Neutrophil (primary cell): ENCODE measurements around the gene COL4A4.

Experiments
- H3K27ac ChIP-seq: fragments of 200-600 bp; sonication (generic); 2 replicates; pipeline ENCODE4 v1.5.1; 2016; ENCODE audit warnings: mild to moderate bottlenecking, moderate library complexity
- H3K27me3 ChIP-seq: fragments of 200-600 bp; sonication (generic); 2 replicates; pipeline ENCODE4 v1.6.0; 2016; ENCODE audit warnings: mild to moderate bottlenecking
- H3K36me3 ChIP-seq: fragments of 200-600 bp; sonication (generic); 2 replicates; pipeline ENCODE4 v1.5.1; 2017
- H3K4me1 ChIP-seq, 2 experiments: fragments of 200-600 bp in 1 of 2; sonication (generic) in 1 of 2; 1 replicate in 1 of 2; 2 replicates in 1 of 2; pipeline versions ENCODE4 v1.5.1 to v1.6.1; 2013 to 2016; ENCODE audit warnings: low read depth in 1 of 2, low read length in 1 of 2, mild to moderate bottlenecking in 1 of 2, moderate library complexity in 1 of 2; ENCODE audit not compliant: control insufficient read depth in 1 of 2, insufficient read depth in 1 of 2
- H3K4me3 ChIP-seq, 2 experiments: fragments of 200-600 bp in 1 of 2; sonication (generic) in 1 of 2; 1 replicate in 1 of 2; 2 replicates in 1 of 2; pipeline ENCODE4 v1.5.1; 2013 to 2016; ENCODE audit warnings: low read depth in 1 of 2, low read length in 1 of 2, mild to moderate bottlenecking in 1 of 2, moderate library complexity in 1 of 2
- H3K9me3 ChIP-seq: fragments of 200-600 bp; sonication (generic); 2 replicates; pipeline ENCODE4 v1.5.1; 2016
- CTCF ChIP-seq: fragments of 200-600 bp; sonication (generic); IDR thresholded peaks from 2 replicates; pipeline ENCODE4 v1.5.1; 2016; ENCODE audit warnings: antibody characterized with exemption

COL4A4 gene

DNA sequence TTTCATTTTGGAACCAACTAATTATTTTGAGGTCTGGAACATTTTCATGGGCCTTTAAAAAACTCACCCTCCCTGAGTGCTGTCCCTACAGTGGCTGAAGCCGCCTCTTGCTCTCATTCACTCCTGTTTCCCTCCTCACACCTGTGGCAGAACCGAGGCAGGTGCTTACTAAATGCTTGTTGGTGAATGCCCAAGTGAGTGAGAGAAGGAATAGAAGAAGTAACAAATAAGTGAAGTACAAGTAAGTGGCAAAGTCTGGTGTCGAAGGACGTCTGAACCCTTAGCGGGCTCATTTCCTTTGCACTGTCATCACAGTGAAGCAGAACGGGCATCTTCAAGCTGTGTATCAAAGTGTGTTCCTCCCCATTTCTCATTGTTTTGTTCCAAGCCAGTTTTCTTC is 192.9 kb downstream of the COL4A4 start:
- TF ChIP-seq CTCF: no peak
- H3K4me1 ChIP-seq: no peaks in the 10 kb centered on the region
- H3K27me3 ChIP-seq: no peaks in the 10 kb centered on the region
- H3K4me3 ChIP-seq: no peak overlapping the region
- no peak overlapping the region for H3K27ac ChIP-seq
- H3K9me3 ChIP-seq: no peaks in the 10 kb centered on the region
- H3K36me3 ChIP-seq: no peaks in the 10 kb centered on the region

- H3K4me1 ChIP-seq: no peaks in the 10 kb centered on the region
- H3K36me3 ChIP-seq: no peaks in the 10 kb centered on the region
- H3K4me3 ChIP-seq: no peak overlapping the region
- no peak overlapping the region for H3K27ac ChIP-seq
- no peaks in the 10 kb centered on the region for H3K27me3 ChIP-seq
- TF ChIP-seq CTCF: no peak
- H3K9me3 ChIP-seq: no peaks in the 10 kb centered on the region
Observed at GRCh38 chr2:226970362-226970761, 193.6 kb downstream of the COL4A4 start.

DNA sequence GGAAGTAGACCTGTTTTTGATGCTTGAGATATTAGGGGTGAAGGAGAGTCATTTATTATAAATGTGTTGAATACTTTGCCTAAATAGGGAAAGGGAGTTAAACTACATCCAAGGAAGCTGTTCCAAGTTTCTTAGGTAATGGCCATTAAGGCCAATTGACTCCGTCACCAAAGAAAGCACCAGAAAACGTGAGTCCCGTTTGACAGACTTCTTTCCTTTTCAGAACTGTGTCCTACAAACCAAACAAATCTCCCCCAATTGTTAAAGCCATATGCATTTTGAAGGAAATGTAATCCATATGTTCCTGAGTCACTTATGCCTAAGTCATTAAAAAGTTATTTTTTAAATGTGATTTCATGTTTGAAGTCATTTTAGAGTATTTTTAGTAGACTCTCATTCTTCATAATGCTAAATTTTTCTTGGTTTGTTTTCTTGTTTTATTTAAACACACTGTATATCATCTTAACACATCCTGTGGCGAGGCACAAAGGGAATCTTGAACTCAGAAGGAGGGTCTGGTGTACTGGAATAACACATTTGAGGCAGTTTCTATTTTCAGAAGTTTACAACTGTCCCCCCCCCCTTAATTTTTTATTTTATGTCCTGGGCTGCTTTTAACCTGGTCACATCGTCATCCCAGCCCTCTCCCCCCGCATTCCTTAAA is 194.5 kb downstream of the COL4A4 start:
- Histone ChIP-seq H3K9me3 (no peaks in the 10 kb centered on the region), H3K27me3 (no peaks in the 10 kb centered on the region), H3K36me3 (no peaks in the 10 kb centered on the region), H3K4me3 (no peak overlapping the region), H3K27ac (no peak overlapping the region), H3K4me1 (no peaks in the 10 kb centered on the region)
- no peak for TF ChIP-seq CTCF

DNA sequence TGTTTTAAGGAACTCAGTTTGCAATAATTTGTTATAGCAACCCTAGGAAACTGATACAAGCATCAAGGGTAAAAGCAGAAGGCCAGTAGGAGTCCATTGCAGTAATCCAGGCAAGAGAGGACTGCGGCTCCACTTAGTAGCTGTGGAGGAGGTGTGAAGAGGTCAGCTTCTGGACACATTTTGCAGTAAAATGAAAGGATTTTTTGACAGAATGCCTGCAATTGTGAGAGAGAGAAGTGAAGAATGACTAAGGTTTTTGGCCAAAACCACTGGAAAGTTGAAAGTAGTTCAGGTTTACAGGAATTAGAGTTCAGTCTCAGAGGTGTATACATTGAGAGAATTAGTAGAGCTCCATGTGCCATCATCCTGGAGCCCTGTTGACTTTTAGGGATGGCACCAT is 198.6 kb downstream of the COL4A4 start:
- Histone ChIP-seq H3K9me3 (no peaks in the 10 kb centered on the region), H3K4me3 (no peak overlapping the region), H3K27me3 (no peaks in the 10 kb centered on the region), H3K4me1 (no peaks in the 10 kb centered on the region), H3K27ac (no peak overlapping the region), H3K36me3 (no peaks in the 10 kb centered on the region)
- TF ChIP-seq CTCF: no peak

GRCh38 chr2:226963528-226963927 is 200.5 kb downstream of the COL4A4 start:
- Histone ChIP-seq H3K4me1 (no peaks in the 10 kb centered on the region), H3K27me3 (no peaks in the 10 kb centered on the region), H3K4me3 (no peak overlapping the region), H3K27ac (no peak overlapping the region), H3K9me3 (no peaks in the 10 kb centered on the region), H3K36me3 (no peaks in the 10 kb centered on the region)
- TF ChIP-seq CTCF: no peak
